T-helper 1 cell treated with Interleukin-12 subunit alpha and Interleukin-12 subunit beta and Interleukin-4 antibody, amounts not matched to agents 30 ng/mL and 1 ng/mL, for 36 hours (primary cell): ENCODE measurements around the gene FBXO33. TPM values are rescaled to one million over a fixed set of nuclear protein-coding genes. Genes with fewer than 3 reads are reported as not detected.

ENCODE experiments used
- intact Hi-C: fragments of 100-400 bp; cut with micrococcal nuclease; formaldehyde crosslinking; loops from one replicate; pipeline ENCODE4 v1.15.1; 2024
- total RNA-seq: library from RNA; stranded (reverse); gene quantifications from 2 replicates; pipeline ENCODE4 v1.2.3, GENCODE V29; 2022

The FBXO33 gene
- total RNA-seq: 14.6 and 15.1 TPM in 2 replicates

GRCh38 chr14:39432179-39432618 lies at the start of gene FBXO33:
Gene FBXO33 (minus strand): TSS chr14:39432433. CDS start chr14:39432162, 271 bp downstream.
- intact Hi-C loops: loop anchor here (1.0 to 5.0 kb wide), 9 partner anchors 65 to 1367 kb away; partner anchors contain the start of genes GEMIN2, PNN, SEC23A and TRAPPC6B

- intact Hi-C loops: no loop called here
These were observed 42.2 kb upstream of the FBXO33 start for GRCh38 chr14:39474416-39474911.

- intact Hi-C loops: no loop called here
These were observed 39.8 kb upstream of the FBXO33 start for GRCh38 chr14:39472078-39472477.

- intact Hi-C loops: loop anchor here (1.0 kb wide), 1 partner anchor 362 kb away; no protein-coding TSS in a partner anchor
These were observed 37.0 kb upstream of the FBXO33 start for GRCh38 chr14:39469094-39469710.

- intact Hi-C loops: no loop called here
These were observed 35.8 kb upstream of the FBXO33 start for GRCh38 chr14:39467889-39468524.

- intact Hi-C loops: no loop called here
These were observed 27.7 kb upstream of the FBXO33 start for GRCh38 chr14:39459795-39460478.

- intact Hi-C loops: no loop called here
These were observed 24.5 kb upstream of the FBXO33 start for GRCh38 chr14:39456702-39457250.

GRCh38 chr14:39454906-39455539 lies 22.8 kb upstream of the FBXO33 start:
- intact Hi-C loops: no loop called here

GRCh38 chr14:39452680-39453079 lies 20.4 kb upstream of the FBXO33 start:
- intact Hi-C loops: no loop called here

GRCh38 chr14:39451811-39452210 lies 19.6 kb upstream of the FBXO33 start:
- intact Hi-C loops: no loop called here

GRCh38 chr14:39447175-39447661 lies 15.0 kb upstream of the FBXO33 start:
- intact Hi-C loops: no loop called here

GRCh38 chr14:39446131-39446744 lies 14.0 kb upstream of the FBXO33 start:
- intact Hi-C loops: no loop called here

- intact Hi-C loops: no loop called here
These were observed 10.1 kb upstream of the FBXO33 start for GRCh38 chr14:39442293-39442692.

GRCh38 chr14:39441805-39442204 lies 9.6 kb upstream of the FBXO33 start:
- intact Hi-C loops: no loop called here

GRCh38 chr14:39440975-39441374 lies 8.7 kb upstream of the FBXO33 start:
- intact Hi-C loops: no loop called here

GRCh38 chr14:39435241-39435640 lies 3.0 kb upstream of the FBXO33 start:
- intact Hi-C loops: no loop called here

GRCh38 chr14:39434401-39434800 lies 2.2 kb upstream of the FBXO33 start:
- intact Hi-C loops: loop anchor here (5.0 kb wide), 1 partner anchor 67 kb away; no protein-coding TSS in a partner anchor

- intact Hi-C loops: loop anchor here (5.0 kb wide), 1 partner anchor 66 kb away; no protein-coding TSS in a partner anchor
These were observed 1.2 kb upstream of the FBXO33 start for GRCh38 chr14:39433452-39433813.

GRCh38 chr14:39432619-39433451 lies 602 bp upstream of the FBXO33 start:
- intact Hi-C loops: loop anchor here (1.0 to 5.0 kb wide), 9 partner anchors 66 to 1368 kb away; partner anchors contain the start of genes GEMIN2, PNN, SEC23A and TRAPPC6B
